ENCODE measurements around the gene ENAH. TPM values are rescaled to one million over a fixed set of nuclear protein-coding genes. Genes with fewer than 3 reads are reported as not detected.
A peak's percentile ranks its signal among the peaks of the same experiment; 100 is the strongest.

ENAH gene
- total and polyA plus RNA-seq, 9 of the 15 experiments (the other 6 are each of a cell fraction or from before 2014, with no cell fraction given), result 0.03 to 1.2 (median 0.15) TPM

GRCh38 chr1:225613006-225613405, 39.9 kb downstream of the ENAH start (continued):
- TF ChIP-seq MAFG (tag; conservative IDR thresholded peaks at IDR 0.05), result no peak
- no peak for TF ChIP-seq TEAD2 (tag; IDR thresholded peaks at IDR 0.05)

GRCh38 chr1:225612287-225612686, 40.6 kb downstream of the ENAH start:
- FAIRE-seq (no peak), DNase-seq (ENCODE audit: extremely low read depth in 1 of 4, low spot score in 3 of 4) (no peak), ATAC-seq (no peak)
- H3K4me3 ChIP-seq, result no peak overlapping the region
- intact Hi-C loops (cut with micrococcal nuclease), result no loop called here
- no peaks in the 10 kb centered on the region for H3K79me2 ChIP-seq (ENCODE audit: control insufficient read depth, insufficient read depth, low read length)
- POLR2A ChIA-PET, result interaction anchor here (0.7 to 1.2 kb wide), 2 partner anchors 13 to 91 kb away, joined by 3 to 6 read pairs; no protein-coding TSS in a partner anchor
- H3K9me3 ChIP-seq (replicated peaks; ENCODE audit: control insufficient read depth, insufficient read depth, low read depth, low read length), result no peaks in the 10 kb centered on the region
- H4K20me1 ChIP-seq (replicated peaks; ENCODE audit: control insufficient read depth, insufficient read depth, low read length), result no peaks in the 10 kb centered on the region
- BruUV-seq (replicated peaks), result no TSS peak
- CTCF ChIA-PET (ENCODE audit: low intra/inter-chr PET ratio), result no interaction called here
- no peak overlapping the region for H3K9ac ChIP-seq (ENCODE audit: insufficient read depth in 1 of 2, low read depth in 2 of 2, low read length in 2 of 2)
- no peaks in the 10 kb centered on the region for H3K36me3 ChIP-seq (ENCODE audit: control insufficient read depth, insufficient read depth, low read length)
- H3K4me2 ChIP-seq (ENCODE audit: insufficient read depth, low read length), result no peak overlapping the region
- no peak overlapping the region for H3K27ac ChIP-seq (ENCODE audit: extremely low read depth, low read depth, low read length)
- H3K9me1 ChIP-seq (ENCODE audit: control insufficient read depth, insufficient read depth, low read length), result no peaks in the 10 kb centered on the region
- H3K4me1 ChIP-seq (replicated peaks in 1 of 2; ENCODE audit: control insufficient read depth in 2 of 2, insufficient read depth in 2 of 2, low read length in 2 of 2), result no peaks in the 10 kb centered on the region
- in situ Hi-C loops (cut with MboI), result no loop called here
- TF ChIP-seq HMG20A (CRISPR knock-in tag; conservative IDR thresholded peaks at IDR 0.05) (no peak), ELK1 (CRISPR knock-in tag; IDR thresholded peaks at IDR 0.05) (no peak), CEBPB (tag; IDR thresholded peaks at IDR 0.05) (peak; percentile 26; the same call in 1 of the 2 replicates), CREB3L1 (IDR thresholded peaks at IDR 0.05; ENCODE audit: borderline replicate concordance, low read depth) (no peak), ZNF384 (IDR thresholded peaks at IDR 0.05; ENCODE audit: low read depth, low read length) (no peak), CEBPG (CRISPR knock-in tag; IDR thresholded peaks at IDR 0.05) (no peak), CEBPG (tag; conservative IDR thresholded peaks at IDR 0.05 in 1 of 2, IDR thresholded peaks at IDR 0.05 in 1 of 2) (0 out of 4 replicates have a peak, but pooled peaks of 1 of the 2 experiments have one; percentile 20), TEAD2 (tag; IDR thresholded peaks at IDR 0.05) (no peak)
- peaks cover 10 to 17% of the 10 kb centered on the region in 2 experiments for H3K27me3 ChIP-seq (ENCODE audit: control insufficient read depth in 2 of 2, insufficient read depth in 2 of 2, low read length in 2 of 2)
- H2AFZ ChIP-seq (ENCODE audit: low read depth, low read length), result no peak overlapping the region
